Cerebellar nuclear complex (tissue), 1 donor: Measurements from ENCODE around the gene TCEAL4.
"Not testable (repeated sequence)": the region's sequence is repeated elsewhere in the genome, so short reads cannot be mapped to it uniquely, and the experiment has no call there.

Experiments used
- DNase-seq, 2 experiments: peaks; one replicate each; lab custom pipeline; 2025; lab: John Stamatoyannopoulos, UW

Gene TCEAL4

DNA sequence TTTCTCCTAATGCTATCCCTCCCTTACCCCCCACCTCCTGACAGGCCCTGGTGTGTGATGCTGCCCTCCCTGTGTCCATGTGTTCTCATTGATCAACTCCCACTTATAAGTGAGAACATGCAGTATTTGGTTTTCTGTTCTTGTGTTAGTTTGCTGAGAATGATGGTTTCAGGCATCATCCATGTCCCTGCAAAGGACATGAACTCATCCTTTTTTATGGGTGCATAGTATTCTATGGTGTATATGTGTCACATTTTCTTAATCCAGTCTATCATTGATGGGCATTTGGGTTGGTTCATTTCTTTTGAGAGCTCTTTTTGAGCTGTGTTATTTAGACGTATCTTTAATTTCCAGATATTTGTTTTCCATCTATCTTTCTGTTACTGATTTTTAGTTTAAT, 7.0 kb downstream of the TCEAL4 start:
- not testable (repeated sequence) for DNase-seq

DNA sequence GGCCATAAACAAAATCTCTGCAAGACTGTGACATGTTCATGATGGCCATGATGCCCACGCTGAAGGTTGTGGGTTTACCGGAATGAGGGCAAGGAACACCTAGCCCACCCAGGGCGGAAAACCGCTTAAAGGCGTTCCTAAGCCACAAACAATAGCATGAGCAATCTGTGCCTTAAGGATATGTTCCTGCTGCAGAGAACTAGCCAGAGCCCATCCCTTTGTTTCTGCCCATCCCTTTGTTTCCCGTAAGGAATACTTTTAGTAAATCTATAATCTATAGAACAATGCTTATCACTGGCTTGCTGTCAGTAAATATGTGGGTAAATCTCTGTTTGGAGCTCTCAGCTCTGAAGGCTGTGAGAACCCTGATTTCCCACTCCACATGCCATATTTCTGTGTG, 9.9 kb downstream of the TCEAL4 start:
- DNase-seq, result not testable (repeated sequence)

DNA sequence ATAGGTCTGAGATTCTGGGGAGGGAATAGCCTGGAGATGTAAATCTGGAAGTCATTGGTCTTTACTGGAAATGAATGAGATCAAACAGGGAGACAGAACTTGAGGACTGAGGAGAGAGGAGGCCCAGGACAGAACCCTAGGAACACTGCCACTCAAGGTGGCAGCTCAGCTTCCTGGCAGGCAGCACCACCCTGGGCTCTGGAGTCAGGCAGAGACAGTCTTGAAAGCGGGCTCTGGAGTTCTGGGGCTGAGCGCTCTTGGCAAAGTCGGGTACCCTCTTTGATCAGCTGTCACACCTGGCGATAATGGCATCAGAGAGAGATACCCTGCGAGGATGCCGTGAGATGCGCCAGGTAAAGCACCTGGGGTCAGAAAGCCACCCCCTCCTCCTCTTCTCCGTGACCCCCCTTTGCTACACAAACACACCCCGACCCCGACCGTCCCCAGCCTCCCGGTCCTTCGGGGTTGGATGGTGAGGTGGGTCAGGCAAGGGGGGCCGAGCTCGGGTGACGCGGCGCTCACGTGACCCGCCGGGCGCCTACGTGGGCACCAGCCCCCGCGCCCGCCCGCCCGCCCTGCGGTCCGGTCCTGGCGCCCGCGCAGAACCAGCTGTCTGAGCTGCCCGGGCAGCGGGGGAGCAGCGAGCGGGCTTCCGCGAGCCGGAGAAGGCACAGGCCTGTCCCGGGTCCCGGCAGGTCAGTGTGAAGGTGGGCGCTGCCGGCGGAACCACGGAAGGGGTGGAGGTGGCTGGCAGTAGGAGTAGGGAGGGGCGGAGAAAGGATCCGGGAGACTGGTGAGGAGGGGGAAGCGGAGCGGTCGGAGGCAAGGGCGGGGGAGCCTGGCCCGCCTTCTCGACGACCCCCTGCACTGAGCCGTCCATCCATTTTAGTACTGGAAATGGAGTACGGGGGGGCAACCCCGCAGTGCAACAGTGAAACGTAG, 22.3 kb downstream of the TCEAL4 start, which contains the start of gene TCEAL3:
TCEAL3 (plus strand) TSS at position 600 of the 942 bp plus-strand sequence. CDS start 1,102 bp downstream, outside the sequence.
- DNase-seq, result no peak

DNA sequence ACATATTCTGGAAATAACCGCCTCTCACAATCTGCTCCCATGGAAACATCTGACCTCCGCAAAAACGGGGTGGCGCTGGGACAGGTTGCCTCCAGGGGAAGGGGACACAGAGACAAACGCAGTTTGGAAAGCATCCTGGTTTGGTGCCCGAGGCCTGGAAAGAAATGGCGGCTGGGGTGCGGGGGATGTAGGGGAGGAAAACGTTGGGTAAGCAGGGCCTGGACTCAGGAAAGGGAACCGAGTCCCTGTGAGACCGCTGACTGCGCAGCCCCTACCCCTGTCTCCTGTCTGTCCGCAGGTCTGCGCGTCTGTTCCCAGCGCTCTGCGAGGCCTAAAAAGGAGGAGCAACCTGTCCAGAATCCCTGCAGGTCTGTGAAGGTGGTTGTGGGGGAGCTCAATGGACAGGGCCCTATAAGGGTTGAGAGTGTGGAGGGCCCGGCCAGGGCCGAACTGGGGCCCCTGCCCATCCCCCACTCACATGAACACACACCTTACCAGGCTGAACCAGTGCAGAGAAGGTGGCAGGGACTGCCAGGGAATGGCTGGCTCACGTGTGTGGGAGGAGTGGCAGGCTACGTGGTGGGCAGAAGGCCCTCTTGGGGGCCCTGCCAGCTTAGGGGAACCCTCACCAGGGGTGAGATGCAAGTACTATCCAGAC, 23.1 kb downstream of the TCEAL4 start:
- DNase-seq, result no peak

DNA sequence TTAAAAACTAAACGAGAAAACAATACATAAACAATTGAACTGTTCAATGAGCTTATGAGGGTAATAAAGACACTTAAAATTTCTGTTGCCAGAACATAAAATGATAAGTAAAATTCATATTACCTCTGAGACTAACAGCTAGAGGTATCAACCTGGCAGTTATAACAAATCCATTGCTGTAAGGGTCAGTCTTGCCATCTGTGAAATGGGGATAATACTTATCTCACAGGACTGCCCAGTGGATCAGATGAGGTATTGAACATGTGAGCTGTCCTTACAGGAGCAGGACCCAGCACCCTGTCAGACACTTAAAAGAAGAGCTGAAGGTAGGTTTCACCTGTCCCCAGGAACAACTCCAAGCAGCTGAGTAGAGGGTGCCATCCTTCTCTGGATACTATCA, 25.0 kb downstream of the TCEAL4 start:
- DNase-seq, result no peak

DNA sequence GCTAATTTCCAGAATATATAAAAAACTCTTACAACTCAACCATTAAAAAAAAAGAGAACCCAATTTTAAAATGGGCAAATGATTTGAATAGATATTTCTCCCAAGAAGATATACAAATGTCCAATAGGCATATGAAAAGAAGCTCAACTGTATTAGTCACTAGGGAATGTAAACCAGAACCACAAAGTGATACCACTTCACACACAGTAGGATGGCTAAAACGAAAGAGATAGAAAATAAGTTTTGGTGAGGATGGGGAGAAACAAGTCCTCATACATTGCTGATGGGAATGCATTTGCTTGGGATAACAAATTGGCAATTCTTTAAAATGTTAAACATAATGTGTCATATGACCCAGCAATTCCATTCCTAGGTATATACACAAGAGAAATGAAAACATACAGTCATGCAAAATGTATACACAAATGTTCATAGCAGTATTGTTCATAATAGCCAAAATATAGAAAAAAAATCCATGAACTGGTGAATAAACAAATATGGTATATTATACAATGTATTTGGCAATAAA, 28.1 kb downstream of the TCEAL4 start:
- DNase-seq, result no peak

DNA sequence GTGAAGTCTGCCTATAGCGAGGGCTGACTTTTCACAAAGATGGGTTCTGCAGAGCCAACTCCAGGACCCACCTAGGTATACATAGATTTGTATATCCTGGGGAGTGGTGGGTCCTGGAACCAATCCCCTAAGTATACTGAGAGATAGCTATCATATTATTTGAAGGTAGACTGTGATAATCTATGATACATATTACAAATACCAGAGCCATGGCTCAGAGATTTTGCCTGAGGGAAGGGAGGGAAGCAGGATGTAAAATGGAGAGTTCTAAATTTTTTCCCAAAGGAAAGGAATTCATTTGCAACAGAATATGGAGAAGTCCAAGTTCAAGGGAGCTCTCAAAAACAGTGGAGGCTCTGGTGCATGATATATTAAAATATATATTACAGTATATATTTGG, 29.7 kb downstream of the TCEAL4 start:
- no peak for DNase-seq

DNA sequence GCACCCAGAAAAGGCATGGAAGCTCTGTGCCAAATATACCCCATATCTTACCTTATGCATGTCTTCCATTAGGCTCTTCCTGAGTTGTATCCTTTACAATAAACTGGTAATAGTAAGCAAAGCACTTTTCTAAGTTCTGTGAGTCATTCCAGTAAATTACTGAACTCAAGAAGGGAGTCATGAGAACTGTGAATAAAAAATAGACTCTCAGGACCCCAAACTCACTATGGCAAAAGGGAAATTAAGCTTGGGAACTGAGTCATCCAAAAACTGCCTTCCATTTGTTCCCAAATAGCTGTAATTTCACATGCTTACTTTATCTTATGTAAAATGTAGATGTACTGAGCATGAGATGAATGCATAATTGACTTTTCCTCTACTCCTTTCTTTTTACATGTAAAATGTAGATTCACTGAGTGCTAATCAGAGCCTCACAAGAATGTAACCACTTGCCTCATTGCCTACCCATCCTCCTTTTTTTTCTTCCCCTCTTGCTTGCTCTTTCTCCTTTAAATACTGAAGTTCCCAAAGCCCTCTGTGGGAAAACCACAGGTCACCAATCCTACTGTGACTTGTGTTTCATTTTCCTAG, 30.6 kb downstream of the TCEAL4 start:
- DNase-seq, result no peak

DNA sequence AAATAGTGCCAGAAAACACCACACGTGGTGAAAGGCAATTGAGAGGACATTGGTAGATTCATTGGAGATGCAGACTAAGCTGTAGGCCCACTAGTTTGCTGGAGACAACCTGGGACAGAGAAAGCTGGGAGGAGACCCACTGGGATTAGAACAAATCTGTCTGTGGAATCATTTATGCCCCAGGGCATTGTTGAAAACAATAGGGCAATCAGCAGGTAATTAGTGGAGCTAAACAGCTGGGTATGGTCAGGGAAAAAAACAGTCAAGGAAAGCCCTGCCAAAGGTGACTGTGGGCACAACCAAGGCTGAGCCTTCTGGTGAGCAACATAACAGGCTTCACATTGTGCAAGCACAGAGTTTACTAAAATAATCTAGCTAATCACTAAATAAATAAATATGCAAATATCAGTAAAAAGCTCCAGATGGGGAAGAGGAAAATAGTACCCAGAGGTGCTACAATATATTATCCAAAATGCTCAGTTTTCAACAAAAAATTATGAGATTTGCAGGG, 31.4 kb downstream of the TCEAL4 start:
- no peak for DNase-seq

DNA sequence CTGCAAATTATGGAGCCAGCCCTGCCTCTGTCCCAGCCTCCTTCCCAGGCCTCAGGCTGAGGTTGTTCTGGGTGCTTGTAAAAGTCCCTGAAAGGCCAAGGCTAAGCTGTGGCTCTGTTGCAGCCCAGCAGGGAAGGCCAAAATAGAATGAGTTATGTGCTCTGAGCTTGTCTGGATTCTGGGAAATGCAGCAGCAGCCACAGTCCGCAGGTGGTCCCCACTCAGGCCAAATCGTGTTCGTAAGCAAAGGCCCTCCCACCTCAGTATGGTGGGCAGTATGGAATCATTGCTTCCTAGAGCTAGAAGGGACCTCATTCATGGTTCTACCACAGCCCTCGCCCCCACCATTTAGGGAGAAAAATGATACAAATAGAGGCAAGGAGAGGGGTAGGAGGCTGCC, 38.8 kb downstream of the TCEAL4 start:
- no peak for DNase-seq

DNA sequence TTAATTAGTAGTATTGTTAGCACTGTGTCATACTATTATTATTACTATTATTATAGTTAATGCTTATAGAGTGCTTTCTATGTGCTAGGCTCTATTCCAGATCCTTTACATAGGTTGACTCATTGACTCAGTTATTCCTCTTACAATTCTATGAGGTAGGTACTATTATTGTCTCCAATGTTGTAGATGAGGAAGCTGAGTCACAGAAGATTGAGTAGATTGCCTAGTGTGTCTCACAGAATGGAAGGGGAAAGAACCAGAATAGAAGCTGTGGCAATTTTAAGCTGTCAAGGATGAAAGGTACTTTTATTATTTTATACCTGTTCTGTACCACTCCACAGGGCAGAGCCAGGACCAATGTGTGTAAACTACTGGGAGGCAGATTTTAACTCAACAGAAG, 41.5 kb downstream of the TCEAL4 start:
- DNase-seq, result no peak

DNA sequence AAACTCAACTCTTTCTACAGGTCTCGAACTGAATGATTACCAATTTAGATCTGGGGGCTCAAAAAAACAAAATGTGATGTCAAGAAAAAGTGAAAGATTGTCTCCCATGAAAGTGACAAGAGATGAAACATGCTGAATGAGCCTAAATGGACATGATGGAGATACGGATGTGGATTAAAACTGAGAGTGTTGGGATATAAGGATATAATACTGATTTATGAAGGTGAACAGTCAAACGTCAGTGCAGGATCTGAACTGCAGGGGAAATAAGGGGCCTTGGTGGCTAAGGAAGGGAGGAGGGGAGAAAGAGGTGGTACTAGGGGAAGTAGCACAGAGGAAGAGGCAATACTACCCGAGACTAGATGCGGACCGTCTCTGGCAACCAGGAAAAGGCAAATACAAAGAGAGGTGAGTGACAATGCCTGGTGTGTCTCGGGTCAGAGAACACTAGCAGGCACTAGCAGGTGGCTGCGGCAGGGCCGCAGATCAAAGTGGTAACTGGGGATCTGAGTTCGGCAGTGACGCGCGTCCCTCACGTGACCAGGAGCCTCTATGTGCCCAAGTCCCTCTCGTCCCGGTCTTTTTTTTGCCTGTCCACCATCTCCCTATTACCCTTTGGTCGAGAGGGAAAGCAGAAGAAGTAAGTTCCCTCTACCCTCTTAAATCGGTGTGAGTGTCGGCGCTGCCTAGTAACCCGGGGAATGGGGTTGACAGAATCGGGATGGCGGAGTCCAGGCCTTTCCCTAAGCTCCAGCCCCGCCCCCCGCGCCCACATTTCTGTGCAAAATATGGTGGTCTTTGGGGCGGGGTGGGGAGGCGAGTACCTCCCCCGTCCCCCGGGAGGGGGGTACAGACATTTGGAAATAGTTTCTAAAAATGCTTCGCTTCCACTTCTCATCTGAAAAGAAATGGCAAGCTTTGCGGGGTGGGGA, 43.3 kb downstream of the TCEAL4 start, which contains the start of gene TCEAL1:
TCEAL1 (plus strand) TSS at position 590 of the 932 bp plus-strand sequence. CDS start 942 bp downstream, outside the sequence.
- DNase-seq, result peak in 1 of 2 experiments; percentile 20

DNA sequence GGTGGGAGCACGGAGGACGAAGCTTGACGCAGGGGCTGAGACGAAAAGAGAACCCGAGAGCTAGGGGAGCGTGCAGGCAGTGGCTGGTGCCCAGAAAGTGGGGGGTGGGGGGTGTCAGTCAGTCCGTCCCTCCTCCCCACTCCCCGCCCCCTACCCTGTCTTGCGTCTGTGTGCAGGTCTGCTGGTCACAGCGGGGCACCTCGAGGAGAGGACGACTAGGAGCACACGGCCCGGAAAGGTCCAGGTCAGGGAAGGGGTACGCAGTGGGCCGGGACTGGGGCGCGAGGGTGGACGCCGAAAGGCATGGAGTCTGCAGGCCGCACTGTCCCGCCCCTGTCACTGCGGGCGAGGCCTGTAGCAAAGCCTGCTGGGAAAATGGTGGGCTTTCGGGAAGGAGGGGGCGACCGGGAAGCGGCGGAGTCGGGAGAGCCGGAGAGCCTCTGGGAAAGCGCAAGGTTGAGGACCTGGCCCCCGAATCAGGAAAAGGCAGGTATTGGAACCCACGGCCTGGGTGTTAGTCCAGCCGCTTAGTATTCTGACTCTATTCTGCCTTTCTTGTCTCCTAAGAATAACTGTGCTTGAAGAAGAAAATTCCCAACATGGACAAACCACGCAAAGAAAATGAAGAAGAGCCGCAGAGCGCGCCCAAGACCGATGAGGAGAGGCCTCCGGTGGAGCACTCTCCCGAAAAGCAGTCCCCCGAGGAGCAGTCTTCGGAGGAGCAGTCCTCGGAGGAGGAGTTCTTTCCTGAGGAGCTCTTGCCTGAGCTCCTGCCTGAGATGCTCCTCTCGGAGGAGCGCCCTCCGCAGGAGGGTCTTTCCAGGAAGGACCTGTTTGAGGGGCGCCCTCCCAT, 44.2 kb downstream of the TCEAL4 start:
- DNase-seq, result peak in 1 of 2 experiments; percentile 36

DNA sequence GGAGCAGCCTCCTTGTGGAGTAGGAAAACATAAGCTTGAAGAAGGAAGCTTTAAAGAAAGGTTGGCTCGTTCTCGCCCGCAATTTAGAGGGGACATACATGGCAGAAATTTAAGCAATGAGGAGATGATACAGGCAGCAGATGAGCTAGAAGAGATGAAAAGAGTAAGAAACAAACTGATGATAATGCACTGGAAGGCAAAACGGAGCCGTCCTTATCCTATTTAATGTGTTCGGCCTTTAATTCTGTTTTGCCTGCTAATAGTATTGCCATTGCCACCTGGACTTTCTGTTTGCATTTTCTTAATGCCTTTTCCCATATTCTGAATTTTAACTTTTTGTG, 44.8 kb downstream of the TCEAL4 start:
- DNase-seq, result no peak

DNA sequence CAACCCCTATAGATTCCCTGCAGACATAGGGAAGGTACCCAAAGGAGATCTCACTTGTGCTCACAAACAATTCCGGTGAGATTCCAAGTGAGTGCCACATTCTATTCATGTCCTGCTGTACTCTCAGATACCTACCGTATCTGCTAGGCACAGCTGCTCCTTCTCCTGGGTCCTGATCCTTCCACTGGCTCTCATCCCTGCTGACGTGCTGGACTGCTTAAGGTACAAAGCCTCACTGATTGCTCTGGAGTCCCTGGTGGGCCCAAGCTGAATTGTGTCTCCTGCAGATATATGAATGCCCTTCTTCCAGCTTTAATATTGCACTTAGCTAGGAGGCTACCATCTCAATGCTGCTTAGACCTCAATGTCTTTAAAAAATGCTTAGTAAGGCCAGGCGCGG, 45.8 kb downstream of the TCEAL4 start:
- no peak for DNase-seq

DNA sequence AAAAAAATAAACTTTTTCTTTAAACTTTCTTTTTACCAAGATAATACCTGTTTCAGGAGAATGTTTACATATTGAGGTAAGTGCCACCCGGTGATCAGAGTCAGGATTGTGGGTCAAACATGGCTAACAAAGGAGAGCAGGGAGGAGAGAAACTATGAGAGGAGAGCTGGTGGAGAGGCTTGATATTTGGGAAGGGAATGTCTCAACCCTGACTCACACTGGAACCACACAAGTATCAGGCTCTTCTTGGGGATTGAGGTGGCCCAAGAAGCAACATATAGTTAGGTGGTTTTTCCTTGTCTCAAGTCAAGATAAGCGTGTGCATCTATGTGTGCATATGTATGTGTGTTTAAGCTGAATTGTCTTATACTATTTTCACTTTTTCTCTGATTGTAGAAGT, 50.1 kb downstream of the TCEAL4 start:
- DNase-seq, result no peak
